Fibroblast of lung (primary cell): ENCODE measurements around the gene RPL37A. TPM values are rescaled to one million over a fixed set of nuclear protein-coding genes. Genes with fewer than 3 reads are reported as not detected.

Experiments
- DNase-seq, 2 donors: peaks; one replicate each; pipeline versions ENCODE4 v3.0.0 to v3.0.0-alpha.2; 2010; ENCODE audit warnings: low read depth in 2 of 2
- H2AFZ ChIP-seq: 2 replicates; pipeline ENCODE4 v1.5.1; 2012; ENCODE audit warnings: low read length, control low read depth, inconsistent platforms
- H3K27ac ChIP-seq: 2 replicates; pipeline ENCODE4 v1.5.1; 2011; ENCODE audit warnings: low read length, control low read depth; ENCODE audit not compliant: insufficient read depth
- H3K27me3 ChIP-seq: 2 replicates; pipeline ENCODE4 v1.5.1; 2011; ENCODE audit warnings: mild to moderate bottlenecking, low read length; ENCODE audit not compliant: control insufficient read depth, insufficient read depth
- H3K36me3 ChIP-seq: 2 replicates; pipeline ENCODE4 v1.5.1; 2011; ENCODE audit warnings: low read length; ENCODE audit not compliant: control insufficient read depth, insufficient read depth
- H3K4me1 ChIP-seq: 2 replicates; pipeline ENCODE4 v1.5.1; 2011; ENCODE audit warnings: low read length; ENCODE audit not compliant: control insufficient read depth, insufficient read depth; ENCODE audit errors: extremely low read depth
- H3K4me2 ChIP-seq: 2 replicates; pipeline ENCODE4 v1.5.1; 2011; ENCODE audit warnings: low read length, control low read depth; ENCODE audit not compliant: insufficient read depth; ENCODE audit errors: extremely low read depth
- H3K4me3 ChIP-seq, 4 experiments: fragments of 200-600 bp in 1 of 4; sonication (generic) in 1 of 4; replicated peaks in 1 of 4; 2 replicates each; pipeline ENCODE4 v1.5.1; 2011 to 2016; ENCODE audit warnings: low read length in 4 of 4, low read depth in 3 of 4, mild to moderate bottlenecking in 3 of 4, control low read depth in 2 of 4, inconsistent platforms in 1 of 4, mixed read lengths in 1 of 4; ENCODE audit not compliant: insufficient read depth in 1 of 4; ENCODE audit errors: control extremely low read depth in 1 of 4
- H3K79me2 ChIP-seq: 2 replicates; pipeline ENCODE4 v1.5.1; 2012; ENCODE audit warnings: mild to moderate bottlenecking, low read length, inconsistent platforms; ENCODE audit not compliant: control insufficient read depth, insufficient read depth
- H3K9ac ChIP-seq: 2 replicates; pipeline ENCODE4 v1.5.1; 2011; ENCODE audit warnings: mild to moderate bottlenecking, low read length, control low read depth; ENCODE audit not compliant: insufficient read depth
- H3K9me3 ChIP-seq: 2 replicates; pipeline ENCODE4 v1.5.1; 2012; ENCODE audit warnings: low read depth, low read length; ENCODE audit not compliant: control insufficient read depth, insufficient read depth
- H4K20me1 ChIP-seq: 2 replicates; pipeline ENCODE4 v1.5.1; 2011; ENCODE audit warnings: low read length; ENCODE audit not compliant: control insufficient read depth, insufficient read depth; ENCODE audit errors: extremely low read depth
- EZH2 ChIP-seq: IDR thresholded peaks from 2 replicates; pipeline ENCODE4 v1.5.1; 2012; ENCODE audit warnings: low read length, control low read depth, mild to moderate bottlenecking; ENCODE audit errors: missing control alignments
- polyA plus RNA-seq, 2 donors: library from polyadenylated mRNA; depleted of rRNA in 1 of 2; stranded (reverse) in 1 of 2; unstranded in 1 of 2; fragments of >200 nt; gene quantifications; 2 replicates each; pipeline ENCODE4 v1.2.1, GENCODE V29; 2011 to 2012; ENCODE audit warnings: missing spikeins in 1 of 2
- total RNA-seq: library from RNA; depleted of rRNA; stranded (reverse); fragments of >200 nt; gene quantifications from 2 replicates; pipeline ENCODE4 v1.2.1, GENCODE V29; 2014
- TF ChIP-seq, protein P1 (sequence below), 2 donors: IDR thresholded peaks in 1 of 2; conservative IDR thresholded peaks in 1 of 2; 1 replicate in 1 of 2; 2 replicates in 1 of 2; pipeline ENCODE4 v1.5.1; 2011 to 2012; ENCODE audit warnings: low read length in 2 of 2, control low read depth in 1 of 2, inconsistent platforms in 1 of 2, low read depth in 1 of 2, mild to moderate bottlenecking in 1 of 2

RPL37A gene
- total and polyA plus RNA-seq, 2 donors (not counting 1 experiment from before 2014, with no cell fraction given), result 1,688 to 3,233 TPM

- no peak overlapping the region for H2AFZ ChIP-seq
- H3K9me3 ChIP-seq, result no peaks in the 10 kb centered on the region
- H3K27me3 ChIP-seq, result no peaks in the 10 kb centered on the region
- no peaks in the 10 kb centered on the region for H3K79me2 ChIP-seq
- DNase-seq, result no peak
- no peak overlapping the region for H3K4me2 ChIP-seq
- H3K4me3 ChIP-seq, result no peak overlapping the region
- H4K20me1 ChIP-seq, result no peaks in the 10 kb centered on the region
- no peak overlapping the region for H3K27ac ChIP-seq
- TF ChIP-seq, protein P1, sequence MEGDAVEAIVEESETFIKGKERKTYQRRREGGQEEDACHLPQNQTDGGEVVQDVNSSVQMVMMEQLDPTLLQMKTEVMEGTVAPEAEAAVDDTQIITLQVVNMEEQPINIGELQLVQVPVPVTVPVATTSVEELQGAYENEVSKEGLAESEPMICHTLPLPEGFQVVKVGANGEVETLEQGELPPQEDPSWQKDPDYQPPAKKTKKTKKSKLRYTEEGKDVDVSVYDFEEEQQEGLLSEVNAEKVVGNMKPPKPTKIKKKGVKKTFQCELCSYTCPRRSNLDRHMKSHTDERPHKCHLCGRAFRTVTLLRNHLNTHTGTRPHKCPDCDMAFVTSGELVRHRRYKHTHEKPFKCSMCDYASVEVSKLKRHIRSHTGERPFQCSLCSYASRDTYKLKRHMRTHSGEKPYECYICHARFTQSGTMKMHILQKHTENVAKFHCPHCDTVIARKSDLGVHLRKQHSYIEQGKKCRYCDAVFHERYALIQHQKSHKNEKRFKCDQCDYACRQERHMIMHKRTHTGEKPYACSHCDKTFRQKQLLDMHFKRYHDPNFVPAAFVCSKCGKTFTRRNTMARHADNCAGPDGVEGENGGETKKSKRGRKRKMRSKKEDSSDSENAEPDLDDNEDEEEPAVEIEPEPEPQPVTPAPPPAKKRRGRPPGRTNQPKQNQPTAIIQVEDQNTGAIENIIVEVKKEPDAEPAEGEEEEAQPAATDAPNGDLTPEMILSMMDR (conservative IDR thresholded peaks at IDR 0.05 in 1 of 2, IDR thresholded peaks at IDR 0.05 in 1 of 2; ENCODE audit: low read depth in 1 of 2, low read length in 2 of 2), result no peak
- TF ChIP-seq EZH2, result no peak
- H3K4me1 ChIP-seq, result peaks cover 13% of the 10 kb centered on the region
- H3K9ac ChIP-seq, result no peak overlapping the region
- no peaks in the 10 kb centered on the region for H3K36me3 ChIP-seq
Measured at GRCh38 chr2:216541505-216541904, 42.9 kb downstream of the RPL37A start.

DNA sequence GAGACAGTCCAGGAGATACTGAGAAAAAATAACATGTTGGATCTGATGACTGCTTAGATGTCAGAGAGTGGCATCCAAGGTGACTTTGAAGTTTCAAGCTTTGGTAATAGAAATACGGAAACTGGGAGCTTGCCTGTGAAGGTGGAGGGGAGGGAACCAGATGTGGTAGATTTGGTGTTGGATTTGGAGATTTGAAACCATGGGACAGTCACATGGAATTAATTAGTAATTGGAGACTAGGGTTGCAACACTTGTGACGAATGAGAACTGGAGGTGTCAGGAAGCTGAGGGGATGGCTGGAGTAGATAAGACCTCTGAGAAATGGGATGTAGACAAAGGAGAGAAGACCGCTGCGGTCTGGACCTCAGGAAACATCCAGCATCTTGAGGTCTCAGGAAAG, 46.7 kb downstream of the RPL37A start:
- no peaks in the 10 kb centered on the region for H3K36me3 ChIP-seq
- H3K9ac ChIP-seq, result no peak overlapping the region
- DNase-seq, result peak; percentile 41 to 71
- H3K4me2 ChIP-seq, result no peak overlapping the region
- H3K9me3 ChIP-seq, result no peaks in the 10 kb centered on the region
- no peak overlapping the region for H2AFZ ChIP-seq
- no peaks in the 10 kb centered on the region for H3K27me3 ChIP-seq
- H3K27ac ChIP-seq, result no peak overlapping the region
- TF ChIP-seq, protein P1 (conservative IDR thresholded peaks at IDR 0.05 in 1 of 2, IDR thresholded peaks at IDR 0.05 in 1 of 2; ENCODE audit: low read depth in 1 of 2, low read length in 2 of 2), result no peak
- TF ChIP-seq EZH2, result no peak
- H3K4me1 ChIP-seq, result no peaks in the 10 kb centered on the region
- H4K20me1 ChIP-seq, result no peaks in the 10 kb centered on the region
- H3K4me3 ChIP-seq, result no peak overlapping the region
- H3K79me2 ChIP-seq, result no peaks in the 10 kb centered on the region

DNA sequence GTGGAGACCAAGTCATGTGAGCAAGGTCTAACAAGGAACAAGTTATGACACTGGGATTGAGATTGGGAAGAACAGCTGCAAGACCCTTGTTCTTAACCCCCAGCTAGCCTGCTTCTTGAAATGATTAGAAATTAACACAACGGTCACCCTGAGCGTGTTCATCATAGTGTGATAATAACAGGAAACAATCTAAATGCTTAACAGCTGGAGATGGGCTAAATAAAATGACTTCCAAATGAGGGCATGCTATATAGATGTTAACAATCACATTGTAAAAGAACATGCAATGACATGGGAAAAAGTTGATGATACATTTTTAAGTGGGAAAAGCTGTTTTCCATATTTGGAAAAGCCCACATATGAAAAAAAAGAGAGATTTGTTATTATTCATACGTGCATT, 47.6 kb downstream of the RPL37A start:
- H3K36me3 ChIP-seq, result no peaks in the 10 kb centered on the region
- no peaks in the 10 kb centered on the region for H3K79me2 ChIP-seq
- H2AFZ ChIP-seq, result no peak overlapping the region
- no peaks in the 10 kb centered on the region for H4K20me1 ChIP-seq
- no peak overlapping the region for H3K4me2 ChIP-seq
- DNase-seq, result no peak
- H3K9me3 ChIP-seq, result no peaks in the 10 kb centered on the region
- no peaks in the 10 kb centered on the region for H3K4me1 ChIP-seq
- H3K4me3 ChIP-seq, result no peak overlapping the region
- no peaks in the 10 kb centered on the region for H3K27me3 ChIP-seq
- no peak for TF ChIP-seq EZH2
- H3K27ac ChIP-seq, result no peak overlapping the region
- no peak overlapping the region for H3K9ac ChIP-seq
